ENCODE data around the gene CHPT1.
"Not testable (repeated sequence)": the region's sequence is repeated elsewhere in the genome, so short reads cannot be mapped to it uniquely, and the experiment has no call there.

CHPT1 gene

DNA sequence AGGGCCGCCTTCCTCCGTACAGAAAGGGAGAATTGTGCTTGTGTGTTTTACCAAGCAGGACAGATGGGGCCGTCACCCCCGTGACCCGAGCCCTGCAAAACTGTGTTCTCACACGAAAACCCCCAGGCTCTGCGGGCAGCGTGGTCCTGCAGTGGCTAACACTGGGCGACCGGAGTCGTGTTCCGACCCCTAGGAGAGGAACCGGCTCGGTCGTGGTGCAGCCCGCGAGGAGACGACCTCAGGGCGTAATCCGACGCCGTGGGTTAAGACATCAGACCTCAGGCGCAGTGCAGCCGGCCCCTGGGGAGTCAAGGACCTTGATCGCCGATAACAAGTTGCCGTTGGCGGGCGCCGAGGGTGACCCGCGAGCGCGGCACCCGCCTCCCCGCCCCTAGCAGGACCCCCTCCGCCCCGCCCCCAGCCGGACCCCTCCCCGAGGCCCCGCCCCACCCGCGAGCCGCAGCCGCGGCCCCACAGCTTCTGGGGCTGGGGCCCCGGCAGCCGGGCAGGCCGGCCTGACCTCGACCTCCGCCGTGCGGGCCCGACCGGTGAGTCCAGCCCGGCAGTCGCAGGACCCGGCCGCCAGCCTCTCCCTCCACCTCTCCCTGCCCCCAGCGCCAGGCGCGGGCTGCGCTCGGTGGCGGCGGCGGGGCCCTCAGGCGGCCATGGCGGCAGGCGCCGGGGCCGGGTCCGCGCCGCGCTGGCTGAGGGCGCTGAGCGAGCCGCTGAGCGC is at the start of gene CHPT1:
CHPT1 (plus strand) TSS at position 444 of the 733 bp plus-strand sequence; CDS start at position 666, 222 bp downstream.
- H3K4me3 ChIP-seq (ENCODE audit: low read length): peak within 1 kb of the TSS; percentile 97
- no peak for TF ChIP-seq ZNF274 (IDR thresholded peaks at IDR 0.05; ENCODE audit: low read depth, low read length)

DNA sequence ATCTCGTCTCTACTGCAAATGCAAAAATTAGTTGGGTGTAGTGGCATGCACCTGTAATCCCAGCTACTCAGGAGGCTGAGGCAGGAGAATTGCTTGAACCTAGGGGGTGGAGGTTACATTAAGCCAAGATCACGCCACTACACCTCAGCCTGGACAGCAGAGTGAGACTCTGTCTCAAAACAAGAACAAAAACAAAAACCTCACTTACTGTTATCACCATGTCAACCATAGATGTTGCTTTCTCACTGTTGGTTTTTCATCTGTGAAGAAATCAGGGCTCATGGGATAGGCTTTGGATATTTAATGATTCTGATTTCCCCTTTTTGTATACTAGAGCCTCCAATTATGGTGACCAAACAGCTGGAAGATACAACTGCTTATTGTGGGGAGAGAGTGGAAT is 49.7 kb upstream of the CHPT1 start:
- no peak overlapping the region for H3K4me3 ChIP-seq (ENCODE audit: low read length)
- no peak for TF ChIP-seq ZNF274 (IDR thresholded peaks at IDR 0.05; ENCODE audit: low read depth, low read length)

DNA sequence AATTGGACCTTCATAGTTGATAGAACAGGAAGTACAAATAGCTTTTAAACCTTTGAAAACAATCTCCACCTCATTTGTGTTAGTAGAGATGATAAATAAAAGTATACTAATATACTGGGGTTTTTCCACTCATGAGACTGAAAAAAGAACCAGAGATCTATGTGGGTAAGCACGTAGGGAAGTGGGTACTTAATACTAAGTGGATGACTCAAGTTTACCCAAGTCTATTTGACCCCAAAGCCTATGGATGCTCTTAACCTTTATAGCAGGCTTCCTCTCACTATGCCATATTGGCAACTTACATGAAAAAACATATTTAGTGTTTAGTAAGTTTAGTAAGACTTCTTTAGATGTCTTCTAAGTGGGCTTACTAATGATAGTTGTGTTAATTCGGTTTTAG is 49.2 kb upstream of the CHPT1 start:
- H3K4me3 ChIP-seq (ENCODE audit: low read length): no peak overlapping the region
- no peak for TF ChIP-seq ZNF274 (IDR thresholded peaks at IDR 0.05; ENCODE audit: low read depth, low read length)

DNA sequence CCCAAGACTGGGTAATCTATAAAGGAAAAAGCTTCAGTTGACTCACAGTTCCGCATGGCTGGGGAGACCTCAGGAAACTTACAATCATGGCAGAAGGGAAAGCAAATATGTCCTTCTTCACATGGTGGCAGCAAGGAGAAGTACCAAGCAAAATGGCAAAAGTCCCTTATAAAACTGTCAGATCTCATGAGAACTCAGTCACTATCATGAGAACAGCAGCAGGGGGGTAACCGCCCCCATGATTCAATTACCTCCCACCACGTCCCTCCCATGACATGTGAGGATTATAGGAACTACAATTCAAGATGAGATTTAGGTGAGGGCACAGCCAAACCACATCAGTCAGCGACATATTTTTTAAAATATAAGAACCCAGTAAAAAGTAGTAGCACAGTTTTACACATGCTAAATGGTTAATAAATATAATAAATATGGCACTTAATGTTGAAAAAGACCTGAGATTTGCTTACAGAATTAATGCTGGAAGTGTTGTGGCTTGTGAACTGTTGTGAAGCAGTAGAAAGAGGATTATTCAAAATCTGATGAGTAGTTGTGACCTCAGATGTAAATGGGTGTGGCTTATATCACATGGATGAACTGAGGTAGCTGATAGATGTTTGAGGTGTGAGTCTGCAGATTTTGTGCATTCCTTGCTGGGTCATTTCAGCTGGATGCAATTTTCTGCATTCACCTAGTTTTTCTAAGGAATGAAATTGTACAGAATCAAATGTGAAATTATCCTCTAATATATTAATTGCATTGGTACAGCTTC is 46.9 kb upstream of the CHPT1 start:
- H3K4me3 ChIP-seq (ENCODE audit: low read length): no peak overlapping the region
- TF ChIP-seq ZNF274 (IDR thresholded peaks at IDR 0.05; ENCODE audit: low read depth, low read length): no peak

DNA sequence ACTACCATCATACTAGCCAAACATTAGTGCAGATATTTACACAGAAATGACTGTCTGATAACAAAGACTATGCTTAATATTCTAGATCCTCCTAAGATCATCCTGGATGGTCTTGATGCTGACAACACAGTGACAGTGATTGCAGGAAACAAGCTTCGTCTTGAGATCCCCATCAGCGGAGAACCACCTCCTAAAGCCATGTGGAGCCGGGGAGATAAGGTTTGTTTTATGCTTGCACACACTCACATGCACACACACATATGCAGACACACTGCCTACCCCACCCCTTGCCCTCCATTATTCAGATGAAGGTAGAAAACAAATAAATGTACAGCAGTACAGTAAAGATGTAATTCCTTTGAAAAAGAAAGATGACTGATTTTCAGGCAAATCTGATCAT is 44.4 kb upstream of the CHPT1 start:
- no peak for TF ChIP-seq ZNF274 (IDR thresholded peaks at IDR 0.05; ENCODE audit: low read depth, low read length)

DNA sequence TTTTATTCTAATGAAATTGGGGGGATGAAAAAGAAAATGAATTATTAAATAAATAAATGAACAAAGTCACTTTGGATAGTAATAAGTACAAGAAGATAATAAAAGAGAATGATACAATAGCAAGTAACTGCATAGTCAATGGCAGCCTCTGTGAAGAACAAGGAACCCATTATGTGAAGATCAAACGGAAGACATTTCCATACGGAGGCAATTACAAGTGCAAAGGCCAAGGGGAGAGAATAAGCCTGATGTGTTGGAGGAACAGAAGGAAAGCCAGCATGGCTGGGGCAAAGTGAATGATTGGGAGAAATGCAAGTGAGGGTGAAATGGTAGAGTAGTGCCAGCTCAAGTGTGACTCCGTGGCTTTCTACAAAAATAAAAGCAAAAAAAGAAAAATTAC is 43.9 kb upstream of the CHPT1 start:
- no peak overlapping the region for H3K4me3 ChIP-seq (ENCODE audit: low read length)
- no peak for TF ChIP-seq ZNF274 (IDR thresholded peaks at IDR 0.05; ENCODE audit: low read depth, low read length)

More for the DNA sequence above, 44.4 kb upstream of the CHPT1 start:
- no peak overlapping the region for H3K4me3 ChIP-seq (ENCODE audit: low read length)

DNA sequence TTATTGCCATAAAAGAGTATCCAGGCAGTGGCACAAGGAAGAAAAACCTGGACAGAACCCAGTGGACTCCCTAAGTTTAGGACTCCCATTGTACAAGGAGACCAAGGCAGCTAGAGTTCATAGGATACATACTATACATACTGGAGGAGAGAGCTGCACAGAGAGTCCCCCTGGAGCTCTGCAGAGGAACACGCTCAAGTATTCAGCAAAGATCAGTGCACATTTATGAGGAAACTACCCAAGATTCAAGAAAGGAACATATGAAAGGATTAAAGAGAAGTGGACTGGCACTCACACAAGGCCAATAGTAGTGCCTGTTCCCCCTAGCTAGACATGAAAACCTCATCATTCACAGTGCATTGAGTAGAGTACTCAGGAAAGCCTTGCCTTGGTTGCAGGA is 43.0 kb upstream of the CHPT1 start:
- no peak overlapping the region for H3K4me3 ChIP-seq (ENCODE audit: low read length)
- no peak for TF ChIP-seq ZNF274 (IDR thresholded peaks at IDR 0.05; ENCODE audit: low read depth, low read length)

DNA sequence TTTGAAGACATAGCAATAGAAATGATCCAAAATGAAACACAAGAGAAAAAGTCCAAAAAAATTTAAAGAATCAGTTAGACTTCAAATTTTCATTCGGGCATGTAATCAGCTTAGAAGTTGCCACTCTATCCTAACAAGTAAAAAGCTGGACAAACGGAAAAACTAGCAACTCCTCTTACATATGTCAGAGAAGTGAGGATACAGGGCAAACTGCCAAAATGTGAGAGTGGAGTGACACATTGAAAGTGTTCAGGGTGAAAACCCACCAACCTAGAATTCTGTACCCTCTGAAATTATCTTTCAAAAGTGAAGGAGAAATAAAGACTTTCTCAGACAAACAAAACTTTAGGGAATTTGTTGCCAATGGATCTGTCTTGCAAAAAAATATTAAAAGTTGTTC is 42.0 kb upstream of the CHPT1 start:
- no peak for TF ChIP-seq ZNF274 (IDR thresholded peaks at IDR 0.05; ENCODE audit: low read depth, low read length)
- no peak overlapping the region for H3K4me3 ChIP-seq (ENCODE audit: low read length)

DNA sequence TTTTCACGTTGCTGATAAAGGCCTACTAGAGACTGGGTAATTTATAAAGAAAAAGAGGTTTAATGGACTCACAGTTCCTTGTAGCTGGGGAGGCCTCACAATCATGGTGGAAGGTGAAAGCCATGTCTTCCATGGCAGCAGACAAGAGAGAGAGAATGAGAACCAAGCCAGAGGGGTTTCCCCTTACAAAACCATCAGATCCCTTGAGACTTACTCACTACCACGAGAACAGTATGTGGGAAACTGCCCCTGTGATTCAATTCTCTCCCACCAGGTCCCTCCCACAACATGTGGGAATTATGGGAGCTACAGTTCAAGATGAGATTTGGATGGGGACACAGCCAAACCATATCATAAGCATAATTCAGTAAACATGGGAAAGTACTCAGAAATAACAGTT is 36.8 kb upstream of the CHPT1 start:
- not testable (repeated sequence) for H3K4me3 ChIP-seq (ENCODE audit: low read length)

DNA sequence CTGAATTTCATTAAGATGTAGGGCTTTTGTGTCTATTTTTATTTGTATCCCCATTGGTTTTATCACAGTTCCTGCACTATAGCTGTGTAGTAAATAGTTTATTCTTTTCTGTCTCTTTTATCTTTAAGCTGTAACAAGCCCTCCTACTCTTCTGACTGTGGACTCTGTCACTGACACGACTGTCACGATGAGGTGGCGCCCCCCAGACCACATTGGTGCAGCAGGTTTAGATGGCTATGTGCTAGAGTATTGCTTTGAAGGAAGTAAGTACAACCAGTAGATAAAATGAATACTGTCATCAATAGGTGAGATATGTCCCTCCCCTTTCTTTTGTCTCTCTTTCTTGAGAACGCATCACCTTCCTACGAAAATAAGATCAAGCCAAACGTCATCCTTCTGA is 34.1 kb upstream of the CHPT1 start:
- H3K4me3 ChIP-seq (ENCODE audit: low read length): no peak overlapping the region
- TF ChIP-seq ZNF274 (IDR thresholded peaks at IDR 0.05; ENCODE audit: low read depth, low read length): no peak

DNA sequence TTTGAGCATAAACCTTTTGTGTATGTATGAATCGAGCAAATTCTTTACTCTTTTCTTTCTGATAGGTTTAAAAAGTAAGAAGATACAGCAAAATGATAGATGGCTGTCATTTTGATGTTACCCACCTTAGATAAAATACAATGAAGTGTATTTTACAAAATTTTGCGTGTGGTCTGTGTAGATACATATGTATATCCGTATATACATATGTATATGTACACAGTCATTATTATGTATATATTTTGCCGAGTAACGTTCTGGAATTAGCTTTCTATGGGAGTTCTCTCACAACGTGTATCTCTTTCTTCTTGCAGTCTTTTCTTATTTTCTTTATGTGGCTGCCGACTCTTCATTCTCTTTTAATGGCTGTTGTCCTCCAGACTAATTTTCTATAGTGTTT is 32.4 kb upstream of the CHPT1 start:
- no peak overlapping the region for H3K4me3 ChIP-seq (ENCODE audit: low read length)
- no peak for TF ChIP-seq ZNF274 (IDR thresholded peaks at IDR 0.05; ENCODE audit: low read depth, low read length)

DNA sequence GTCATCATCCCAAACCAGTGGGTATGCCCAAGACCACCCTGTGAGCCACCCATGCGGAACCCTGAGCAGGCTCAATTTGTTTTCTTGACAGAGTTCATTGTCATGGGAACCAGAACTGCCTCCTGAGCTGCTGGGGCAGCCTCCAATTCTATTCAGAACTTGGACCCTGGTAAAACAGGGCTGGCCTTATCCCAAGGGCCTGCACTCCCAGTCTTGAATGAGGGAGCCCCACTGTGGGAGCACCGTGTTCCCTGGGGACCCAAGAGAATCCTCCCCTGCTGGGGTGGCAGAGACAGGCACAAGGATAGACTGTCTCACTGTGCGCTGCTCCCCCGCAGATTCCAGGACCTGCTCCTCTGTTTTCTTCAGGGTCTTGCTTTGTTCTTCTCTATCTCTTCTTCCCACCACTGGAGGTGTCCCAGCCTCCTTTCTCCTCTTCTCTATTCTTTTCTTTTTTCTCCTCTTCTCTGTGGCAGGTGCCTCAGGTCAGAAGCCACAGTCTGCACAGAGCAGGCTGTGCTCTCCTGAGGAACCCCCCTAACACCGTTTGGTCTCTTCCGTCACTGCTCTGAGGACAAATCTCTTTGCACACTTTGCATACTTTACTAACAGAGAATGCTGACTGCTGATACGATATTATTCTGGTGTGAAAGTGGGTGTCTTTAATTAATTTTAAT is 31.2 kb upstream of the CHPT1 start:
- no peak for TF ChIP-seq ZNF274 (IDR thresholded peaks at IDR 0.05; ENCODE audit: low read depth, low read length)
- no peak overlapping the region for H3K4me3 ChIP-seq (ENCODE audit: low read length)

DNA sequence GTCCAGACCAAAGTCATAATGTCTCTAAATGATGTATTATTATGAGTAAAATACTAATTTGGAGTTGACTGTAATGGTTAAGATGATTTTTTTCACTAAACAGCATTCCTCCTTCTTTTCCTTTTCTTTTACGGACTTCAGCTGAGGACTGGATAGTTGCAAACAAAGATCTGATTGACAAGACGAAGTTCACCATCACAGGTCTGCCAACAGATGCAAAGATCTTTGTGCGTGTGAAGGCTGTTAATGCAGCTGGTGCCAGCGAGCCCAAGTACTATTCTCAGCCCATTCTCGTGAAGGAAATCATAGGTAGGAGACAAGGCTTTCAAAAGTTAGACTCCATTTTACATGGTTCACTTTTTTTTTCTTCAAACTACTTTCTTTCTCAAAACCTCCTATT is 29.8 kb upstream of the CHPT1 start:
- H3K4me3 ChIP-seq (ENCODE audit: low read length): no peak overlapping the region
- TF ChIP-seq ZNF274 (IDR thresholded peaks at IDR 0.05; ENCODE audit: low read depth, low read length): no peak

DNA sequence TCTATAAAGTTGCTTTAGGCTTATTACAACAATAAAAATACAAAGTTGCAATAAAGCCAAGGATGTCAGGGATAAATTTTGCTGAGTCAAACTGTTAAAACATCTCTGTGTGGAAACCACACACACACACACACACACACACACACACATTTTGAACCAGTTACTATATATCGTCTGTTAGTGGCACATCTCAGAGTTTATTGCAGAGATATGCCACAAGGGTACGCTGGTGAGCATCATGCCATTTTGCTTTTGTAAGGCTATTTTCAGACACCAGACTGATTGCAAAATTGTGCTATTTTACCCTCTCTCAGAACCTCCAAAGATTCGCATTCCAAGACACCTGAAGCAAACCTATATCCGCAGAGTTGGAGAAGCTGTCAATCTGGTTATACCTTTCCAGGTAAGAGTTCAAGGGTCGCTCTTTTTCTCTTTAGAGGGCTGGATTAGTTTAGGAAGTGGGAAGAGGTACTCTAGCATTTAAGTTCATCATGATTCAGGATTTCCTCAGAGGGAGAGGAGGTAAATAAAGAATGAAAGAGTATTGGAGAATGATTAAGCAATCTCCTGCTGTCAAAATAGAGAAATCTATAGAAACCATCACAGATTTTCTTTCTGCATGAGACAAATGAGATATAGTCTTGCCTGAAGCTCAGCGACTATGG is 27.3 kb upstream of the CHPT1 start:
- no peak for TF ChIP-seq ZNF274 (IDR thresholded peaks at IDR 0.05; ENCODE audit: low read depth, low read length)
- no peak overlapping the region for H3K4me3 ChIP-seq (ENCODE audit: low read length)
